NOMO-1 treated with DMSO at 0.1 percent for 48 hours (cell line): ENCODE data around the gene ST3GAL5.
"Not testable (repeated sequence)": the region's sequence is repeated elsewhere in the genome, so short reads cannot be mapped to it uniquely, and the experiment has no call there.

Source experiments
- DNase-seq: peaks from one replicate; lab custom pipeline; 2025; ENCODE audit not compliant: unreplicated experiment; lab: John Stamatoyannopoulos, UW

Gene ST3GAL5

DNA sequence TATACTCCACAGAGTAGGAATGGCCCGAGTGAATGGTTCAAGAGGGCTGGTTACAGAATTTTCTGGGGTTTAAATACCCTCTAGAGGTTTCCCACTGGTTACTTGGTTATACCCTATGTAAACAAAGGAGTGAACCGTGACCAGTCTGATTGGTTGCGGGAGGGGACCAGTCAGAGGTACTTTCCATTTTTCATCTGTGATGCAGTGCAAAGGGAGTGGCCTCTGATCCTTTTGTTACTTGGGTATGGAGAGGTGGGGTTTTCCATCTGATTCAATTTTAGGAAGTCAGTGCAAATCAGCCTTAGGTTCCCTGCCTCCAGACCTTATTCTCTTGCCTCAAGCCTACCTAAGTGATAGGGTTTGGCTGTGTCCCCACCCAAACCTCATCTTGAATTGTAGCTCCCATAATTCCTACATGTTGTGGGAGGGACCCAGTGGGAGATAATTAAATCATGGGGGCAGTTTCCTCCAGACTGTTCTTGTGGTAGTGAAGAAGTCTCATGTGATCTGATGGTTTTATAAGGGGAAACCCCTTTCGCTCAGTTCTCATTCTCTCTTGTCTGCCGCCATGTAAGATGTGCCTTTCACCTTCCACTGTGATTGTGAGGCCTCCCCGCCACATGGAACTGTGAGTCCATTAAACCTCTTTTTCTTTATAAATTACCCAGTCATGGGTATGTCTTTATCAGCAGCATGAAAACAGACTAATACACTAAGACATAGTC lies 5.9 kb upstream of the ST3GAL5 start:
- not testable (repeated sequence) for DNase-seq

DNA sequence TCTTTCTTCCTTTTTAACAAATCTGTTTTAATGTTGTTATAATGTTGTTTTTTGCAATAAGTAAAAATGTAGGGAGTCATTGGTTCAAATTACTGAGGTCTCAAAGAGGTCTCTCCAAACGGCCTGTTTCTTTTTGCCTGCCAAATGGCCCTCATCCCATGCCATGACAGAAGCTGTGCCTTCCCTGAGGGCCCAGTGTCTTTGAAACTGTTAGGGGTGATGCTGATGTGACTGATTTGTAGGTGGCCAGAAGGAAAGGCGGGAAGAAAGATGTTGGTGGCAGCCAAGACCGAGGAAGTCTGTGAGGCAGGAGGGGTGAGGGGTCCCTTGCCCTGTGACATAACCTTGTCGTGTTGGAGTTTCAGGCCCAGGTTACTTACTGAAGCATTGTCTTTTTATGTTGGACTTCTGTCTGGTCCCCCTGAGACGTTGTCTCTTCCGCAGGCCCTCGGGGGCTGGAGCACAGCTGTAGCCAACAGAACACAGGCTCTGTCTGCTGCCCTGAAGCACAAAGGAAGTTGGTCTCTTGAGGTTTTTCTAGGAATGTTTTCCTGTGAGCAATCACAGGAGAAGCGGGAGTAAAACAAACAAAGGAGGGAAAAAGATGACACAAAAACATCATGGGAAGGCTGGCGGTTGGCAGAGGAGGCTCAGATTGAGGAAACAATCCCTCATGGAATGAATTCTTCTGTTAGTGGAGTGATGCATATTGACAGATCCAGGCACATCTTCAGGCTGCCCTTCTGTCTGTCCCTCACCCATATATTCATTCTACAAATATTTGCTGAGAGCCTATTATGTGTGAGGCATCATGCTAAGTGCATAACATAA lies 4.9 kb upstream of the ST3GAL5 start:
- DNase-seq, result no peak

DNA sequence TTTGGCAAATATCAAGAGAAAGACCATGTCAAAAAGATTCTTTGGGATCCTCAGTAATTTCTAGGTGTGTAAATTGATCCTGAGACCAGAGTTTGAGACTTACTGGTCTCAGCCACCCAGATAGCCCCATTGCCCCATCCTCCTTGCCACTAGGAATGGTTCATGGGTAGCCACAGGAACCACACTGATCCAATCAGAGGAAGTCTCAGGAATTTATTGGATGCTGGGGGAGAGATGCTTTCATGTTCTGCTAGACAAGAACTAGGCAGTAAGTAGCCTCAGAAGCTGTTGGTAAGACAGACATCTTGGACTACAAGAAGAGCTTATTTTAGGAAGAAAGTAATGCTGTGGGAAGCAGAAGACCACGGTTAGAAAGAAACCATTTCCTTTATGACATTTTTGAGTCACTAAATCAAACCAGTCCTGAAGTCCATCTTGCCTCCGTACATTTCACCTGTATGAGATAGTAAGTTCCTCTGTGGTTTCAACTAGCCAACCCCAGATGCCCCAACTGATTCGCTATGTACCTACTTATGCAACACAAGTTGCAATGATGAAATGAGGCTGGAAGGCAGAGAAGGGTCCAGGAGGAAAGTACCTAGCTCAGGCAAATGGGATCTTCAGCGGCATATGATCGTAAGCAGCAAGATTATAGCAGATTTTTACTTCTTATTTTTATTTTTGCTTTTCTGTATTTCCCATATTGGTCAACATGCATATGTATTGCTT lies 3.6 kb upstream of the ST3GAL5 start:
- no peak for DNase-seq

DNA sequence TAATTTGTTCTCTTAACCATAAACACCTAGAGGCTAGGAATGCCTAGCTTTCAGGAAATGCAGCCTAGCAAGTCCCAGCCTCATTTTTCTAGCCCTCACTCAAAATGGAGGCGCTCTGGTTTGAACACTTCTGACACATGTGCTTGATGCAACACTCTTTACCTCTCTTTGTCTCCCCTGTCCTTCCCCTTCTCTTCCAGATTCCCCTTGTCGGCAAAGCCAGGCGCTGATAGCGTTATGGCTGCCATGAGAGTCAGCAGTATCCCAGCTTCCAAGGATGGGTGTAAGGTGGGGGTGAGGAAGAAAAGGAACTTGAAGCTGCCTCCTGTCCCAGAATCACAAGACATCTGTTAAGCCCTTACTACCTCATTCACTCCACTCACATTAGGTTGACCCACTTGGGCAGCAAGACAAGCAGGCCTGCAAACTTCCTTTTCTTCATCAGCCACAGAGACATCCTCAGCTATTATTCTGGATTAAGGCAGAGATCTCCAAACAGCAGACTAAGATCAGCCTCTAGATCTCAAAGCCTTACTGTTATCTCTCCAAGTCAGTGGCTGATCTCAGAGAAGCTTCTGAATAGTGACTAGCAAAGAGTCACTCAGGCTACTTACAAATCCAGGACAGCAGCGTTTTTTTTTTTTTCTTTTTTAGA lies 1.9 kb upstream of the ST3GAL5 start:
- no peak for DNase-seq

DNA sequence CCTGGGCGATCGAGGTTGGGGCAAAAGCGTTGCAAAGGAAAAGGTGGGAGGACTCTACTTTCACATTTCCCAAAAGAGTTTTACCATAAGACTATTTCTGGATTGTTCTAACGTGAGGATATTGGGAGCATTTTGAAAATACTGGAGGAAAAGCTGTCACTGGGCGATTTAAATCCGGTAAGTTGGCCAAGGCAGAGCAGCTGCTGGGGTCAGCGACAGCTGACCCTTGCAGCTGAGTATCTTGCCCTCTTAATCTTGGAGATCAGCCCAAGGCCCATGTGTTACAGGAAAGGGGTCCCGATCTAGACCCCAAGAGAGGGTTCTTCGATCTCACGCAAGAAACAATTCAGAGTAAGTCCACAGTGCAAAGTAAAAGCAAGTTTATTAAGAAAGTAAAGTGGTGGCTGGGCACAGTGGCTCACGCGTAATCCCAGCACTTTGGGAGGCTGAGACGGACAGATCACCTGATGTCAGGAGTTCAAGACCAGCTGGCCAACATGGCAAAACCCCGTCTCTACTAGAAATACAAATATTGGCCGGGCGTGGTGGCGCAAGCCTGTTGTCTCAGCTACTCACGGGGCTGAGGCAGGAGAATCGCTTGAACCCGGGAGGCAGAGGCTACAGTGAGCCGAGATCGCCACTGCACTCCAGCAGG lies 964 bp upstream of the ST3GAL5 start:
- DNase-seq, result no peak

DNA sequence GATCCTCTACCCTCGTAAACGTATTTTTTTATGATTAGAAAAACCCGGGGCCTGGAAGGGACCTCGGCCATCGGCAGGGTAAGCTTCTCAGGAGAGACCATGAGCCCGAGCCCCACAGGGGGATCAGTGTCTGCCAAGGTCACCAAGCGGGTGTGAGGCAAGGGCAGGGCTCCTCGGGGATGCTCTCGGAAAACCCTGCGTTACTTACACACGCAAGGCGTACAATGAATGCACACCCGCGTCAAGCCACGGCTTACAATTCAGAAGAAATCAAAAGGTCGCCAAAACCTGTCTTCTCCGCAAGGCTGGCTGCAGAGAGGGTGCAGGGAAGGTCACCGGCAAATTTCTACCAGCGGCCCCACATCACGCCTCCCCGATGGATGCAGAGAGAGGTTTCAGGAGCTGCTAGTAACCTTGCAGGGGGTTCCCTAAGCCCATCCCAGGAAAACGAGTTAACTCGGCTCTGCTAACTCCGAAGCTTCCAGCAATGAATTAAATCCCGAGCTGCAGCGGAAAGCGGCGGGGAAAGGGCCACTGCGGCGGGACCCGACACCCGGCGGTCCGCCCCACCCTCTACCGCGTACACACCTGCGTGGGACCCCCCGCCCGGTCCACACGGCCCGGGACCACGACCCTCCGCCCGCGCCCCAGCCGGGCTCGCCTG lies 638 bp downstream of the ST3GAL5 start:
- no peak for DNase-seq

DNA sequence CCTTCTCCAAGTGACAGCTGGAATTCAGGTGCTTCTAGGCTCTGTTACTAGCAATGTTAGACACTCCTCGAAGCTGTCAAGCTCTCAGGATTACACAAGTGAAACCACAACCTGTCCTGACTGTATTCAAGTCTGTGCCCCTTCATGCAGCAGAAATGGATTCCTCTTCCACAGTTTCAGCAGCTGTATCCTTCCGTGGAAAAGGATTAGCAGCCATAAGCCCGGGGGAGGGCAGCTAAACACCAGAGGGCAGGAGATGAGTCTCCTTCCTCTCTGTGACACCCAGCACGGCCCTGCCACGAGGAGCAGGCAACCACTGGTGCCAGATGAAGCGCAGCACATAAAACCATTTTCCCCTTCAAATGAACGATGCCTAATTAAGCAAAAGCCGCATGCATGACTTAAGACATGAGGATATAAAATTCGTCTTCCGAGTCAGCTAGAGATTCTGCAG lies 1.2 kb downstream of the ST3GAL5 start:
- peak; percentile 43 for DNase-seq

DNA sequence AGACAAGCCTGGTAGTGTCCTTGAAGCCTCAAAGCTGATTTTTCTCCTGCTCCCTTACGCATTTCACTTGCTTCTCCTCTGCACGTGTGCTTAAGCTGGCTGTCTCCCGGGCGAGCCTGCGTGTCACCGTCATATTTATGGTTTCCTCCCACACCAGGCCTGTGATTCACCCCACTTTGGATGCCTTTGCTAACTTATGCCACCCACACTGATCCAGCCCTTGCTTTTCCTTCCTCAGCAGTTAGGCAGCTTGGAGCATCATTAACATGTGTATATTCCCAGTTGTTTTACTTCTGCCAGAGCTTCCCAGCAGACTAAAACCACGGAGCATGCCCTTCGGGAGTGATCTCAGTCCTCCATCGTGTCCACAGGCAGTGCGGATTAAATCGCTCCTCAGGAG lies 2.2 kb downstream of the ST3GAL5 start:
- peak; percentile 72 for DNase-seq

DNA sequence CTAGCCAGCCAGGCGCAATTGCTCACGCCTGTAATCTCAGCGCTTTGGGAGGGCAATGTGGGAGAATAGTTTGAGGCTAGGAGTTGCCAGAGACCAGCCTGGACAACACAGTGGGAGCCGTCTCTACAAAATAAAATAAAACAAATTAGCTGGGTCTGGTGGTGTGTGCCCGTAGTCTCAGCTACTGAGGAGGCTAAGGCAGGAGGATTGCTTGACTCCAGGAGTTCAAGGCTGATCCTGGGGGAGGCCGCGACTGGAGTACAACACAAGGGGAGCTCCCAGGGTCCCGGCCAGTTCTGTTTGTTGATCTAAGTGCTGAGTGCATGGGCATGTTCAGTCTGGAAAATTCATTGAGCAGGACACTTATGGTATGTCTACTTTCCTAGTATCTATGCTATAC lies 2.6 kb downstream of the ST3GAL5 start:
- DNase-seq, result no peak

DNA sequence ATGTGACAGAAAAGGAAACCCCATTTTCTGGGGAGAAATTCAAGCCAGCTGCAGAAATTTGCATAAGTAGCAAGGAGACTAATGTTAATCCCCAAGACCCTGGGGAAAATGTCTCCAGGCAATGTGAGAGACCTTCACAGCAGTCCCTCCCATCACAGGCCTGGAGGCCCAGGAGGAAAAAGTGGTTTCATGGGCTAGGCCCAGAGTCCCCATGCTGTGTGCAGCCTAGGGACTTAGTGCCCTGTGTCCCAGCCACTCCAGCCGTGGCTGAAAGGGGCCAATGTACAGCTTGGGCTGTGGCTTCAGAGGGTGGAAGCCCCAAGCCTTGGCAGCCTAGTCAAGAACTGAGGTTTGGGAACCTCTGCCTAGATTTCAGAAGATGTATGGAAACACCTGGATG lies 7.0 kb downstream of the ST3GAL5 start:
- not testable (repeated sequence) for DNase-seq

DNA sequence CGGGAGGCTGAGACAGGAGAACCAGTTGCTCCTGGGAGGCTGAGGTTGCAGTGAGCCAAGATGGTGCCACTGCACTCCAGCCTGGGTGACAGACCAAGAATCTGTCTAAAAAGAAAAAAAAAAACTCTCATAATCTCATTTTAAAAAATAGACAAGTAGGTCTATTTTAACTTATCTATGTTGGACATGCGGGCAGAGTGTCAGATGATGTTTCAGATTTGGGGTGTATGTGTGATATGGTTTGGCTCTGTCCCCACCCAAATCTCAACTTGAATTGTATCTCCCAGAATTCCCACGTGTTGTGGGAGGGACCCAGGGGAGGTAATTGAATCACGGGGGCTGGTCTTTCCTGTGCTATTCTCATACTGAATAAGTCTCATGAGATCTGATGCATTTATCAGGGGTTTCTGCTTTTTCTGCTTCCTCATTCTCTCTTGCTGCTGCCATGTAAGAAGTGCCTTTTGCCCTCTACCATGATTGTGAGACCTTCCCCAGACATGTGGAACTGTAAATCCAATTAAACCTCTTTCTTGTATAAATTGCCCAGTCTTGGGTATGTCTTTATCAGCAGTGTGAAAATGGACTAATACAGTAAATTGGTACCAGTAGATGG lies 8.0 kb downstream of the ST3GAL5 start:
- not testable (repeated sequence) for DNase-seq

DNA sequence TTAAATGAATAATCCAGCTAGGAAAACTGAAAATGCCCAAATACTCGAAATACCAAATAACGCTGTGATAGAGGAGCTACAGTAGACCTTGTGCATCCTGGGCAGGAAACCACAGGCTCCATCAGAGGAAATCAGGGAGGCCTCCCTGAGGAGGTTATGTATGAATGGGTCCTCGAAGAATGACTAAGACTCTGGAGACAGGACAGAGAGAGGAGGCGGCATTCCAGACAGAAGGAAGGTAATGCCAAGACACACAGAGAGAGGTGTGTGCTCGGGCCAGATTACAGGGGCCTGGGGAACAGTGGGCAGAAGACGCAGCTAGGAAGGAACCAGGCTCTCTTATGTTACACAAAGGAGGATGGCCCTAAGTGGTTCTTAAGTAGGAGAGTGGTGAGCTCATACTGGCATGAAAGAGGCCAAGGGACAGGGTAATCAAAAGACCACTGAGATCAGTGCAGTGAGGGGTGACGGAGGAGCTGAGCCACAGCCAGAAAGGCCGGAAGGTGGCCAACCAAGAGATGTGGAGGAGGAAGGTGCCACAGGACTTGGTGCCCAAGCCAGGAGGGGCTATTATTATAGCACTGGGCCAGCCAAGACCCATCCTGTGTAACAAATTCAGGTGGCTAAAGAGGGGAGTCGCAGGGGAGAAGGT lies 9.9 kb downstream of the ST3GAL5 start:
- DNase-seq, result no peak

DNA sequence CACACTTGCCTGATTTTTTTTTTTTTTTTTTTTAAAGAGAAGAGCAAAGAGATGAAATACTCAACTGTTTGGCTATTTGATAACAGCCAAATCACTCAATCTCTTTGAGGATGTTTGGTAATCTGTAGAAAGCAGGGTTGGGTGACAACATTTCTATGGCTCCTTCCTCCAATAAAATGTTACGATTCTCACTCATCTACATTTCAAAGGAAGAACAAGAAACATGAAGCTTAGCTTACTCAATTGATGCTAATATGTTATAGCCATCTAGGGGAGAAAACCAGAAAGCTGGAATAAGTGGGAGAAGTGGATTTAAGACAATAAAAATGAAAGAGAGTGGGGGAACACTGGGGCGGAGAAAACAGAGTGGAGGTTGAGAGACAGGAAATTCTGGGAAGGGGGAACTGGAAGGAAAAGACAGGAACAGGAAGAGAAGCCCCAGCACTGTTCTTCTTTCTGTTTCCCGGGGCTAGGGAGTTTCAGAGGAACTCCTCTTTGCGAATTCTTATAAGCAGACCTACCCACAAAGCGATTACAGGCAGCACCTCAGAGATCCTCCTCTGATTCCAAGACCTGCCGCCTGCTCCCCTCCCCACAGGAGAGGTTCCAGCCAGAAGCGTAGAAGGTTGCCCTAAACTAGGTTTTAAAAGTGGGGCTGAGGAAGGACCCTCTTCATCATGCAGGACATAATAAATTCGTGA lies 13.3 kb downstream of the ST3GAL5 start:
- DNase-seq, result no peak

DNA sequence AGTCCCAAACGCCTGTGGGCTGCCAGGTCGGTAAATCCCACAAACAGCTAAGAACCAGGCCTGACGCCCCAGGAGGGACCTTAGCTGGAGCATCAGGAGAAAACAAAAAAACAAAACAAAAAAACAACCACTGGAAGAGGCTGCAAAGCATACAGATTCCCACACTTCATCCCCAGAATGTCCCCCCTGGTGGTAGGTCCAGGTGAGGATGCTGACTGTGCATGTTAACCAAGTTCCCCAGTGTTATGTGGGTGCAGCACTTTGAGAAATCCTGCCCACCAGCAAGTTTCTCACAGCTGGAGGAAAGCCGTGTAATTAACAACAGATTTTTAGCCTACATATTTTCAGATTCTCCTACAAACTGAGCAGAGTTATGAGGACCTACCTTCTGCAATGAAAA lies 15.1 kb downstream of the ST3GAL5 start:
- DNase-seq, result no peak

DNA sequence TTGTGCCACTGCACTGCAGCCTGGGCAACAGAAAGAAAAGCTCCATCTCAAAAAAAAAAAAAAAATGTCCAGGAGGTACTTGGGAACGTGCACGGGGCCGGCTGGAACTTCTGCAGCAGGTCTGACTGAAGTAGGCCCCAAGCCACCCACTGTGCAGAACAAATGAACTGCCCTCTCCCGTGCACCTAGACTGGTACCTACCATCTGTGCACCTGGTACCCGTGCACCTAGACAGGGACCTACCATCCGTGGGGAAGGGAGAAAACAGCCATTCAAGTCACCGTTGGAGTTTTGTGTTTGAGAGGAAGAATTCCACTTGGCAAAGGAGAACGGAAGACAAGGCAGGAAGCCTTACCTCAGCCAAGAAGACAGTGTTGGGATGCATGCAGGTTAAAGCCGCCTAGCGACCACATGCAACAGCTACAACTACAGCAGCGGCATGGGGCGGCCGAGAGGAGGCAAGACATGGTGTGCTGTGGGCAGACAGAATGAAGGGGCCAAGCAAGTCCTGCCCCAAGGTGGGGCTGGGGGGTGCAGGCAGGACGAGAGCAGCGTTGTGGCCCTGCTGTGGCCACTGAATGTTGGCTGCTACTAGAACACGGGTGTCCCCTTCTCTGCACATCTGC lies 16.1 kb downstream of the ST3GAL5 start:
- no peak for DNase-seq

DNA sequence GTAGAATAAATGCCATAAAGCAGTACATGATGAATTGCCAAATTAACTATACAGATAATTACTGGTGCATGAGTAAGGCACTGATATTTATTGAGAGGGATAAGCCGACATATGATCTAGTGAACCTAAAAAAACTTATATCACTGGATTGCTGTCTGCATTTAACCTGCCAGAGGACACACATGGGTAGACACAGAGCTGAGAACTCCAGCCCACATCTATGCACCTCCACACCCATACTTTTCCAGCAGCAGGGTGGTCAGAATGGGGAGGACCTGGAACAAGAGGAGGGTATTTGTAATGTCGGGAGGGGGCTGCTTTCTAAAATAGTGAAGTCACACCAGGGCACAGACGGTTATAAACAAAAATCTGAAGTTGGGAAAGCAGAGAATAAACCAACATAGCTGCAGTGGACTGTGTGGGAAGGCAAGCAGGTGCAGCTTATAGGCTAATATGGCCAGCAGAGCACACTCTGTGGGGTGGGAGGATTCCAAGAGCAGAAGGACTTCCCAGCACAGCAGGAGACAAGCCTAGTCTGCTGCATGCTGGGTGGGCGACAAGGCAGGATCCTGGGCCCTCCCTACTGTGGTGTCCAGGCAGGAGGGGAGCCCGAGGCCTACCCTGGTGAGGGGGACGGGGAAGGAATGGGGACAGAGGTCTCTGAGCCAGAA lies 17.2 kb downstream of the ST3GAL5 start:
- DNase-seq, result no peak

DNA sequence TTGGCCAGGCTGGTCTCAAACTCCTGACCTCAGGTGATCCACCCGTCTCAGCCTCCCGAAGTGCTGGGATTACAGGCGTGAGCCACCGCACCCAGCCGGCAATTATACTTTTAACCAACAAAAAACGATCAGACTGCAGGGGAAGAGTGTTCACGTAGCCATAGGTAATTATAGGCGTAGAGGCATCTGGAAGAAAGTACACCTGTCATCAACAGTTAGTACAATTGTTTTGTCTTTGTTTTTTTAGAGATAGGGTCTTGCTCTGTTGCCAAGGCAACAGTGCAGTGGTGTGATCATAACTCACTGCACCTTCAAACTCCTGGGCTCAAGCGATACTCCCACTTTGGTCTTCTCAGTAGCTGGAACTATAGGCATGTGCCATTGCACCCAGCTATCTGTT lies 20.0 kb downstream of the ST3GAL5 start:
- DNase-seq, result no peak
